VCaP (cell line): Measurements from ENCODE around the gene SETD3.
A peak's percentile ranks its signal among the peaks of the same experiment; 100 is the strongest.

ENCODE experiments used
- H3K27ac ChIP-seq: fragments of 450-650 bp; 2 replicates; pipeline ENCODE4 v1.5.1; 2017
- CTCF ChIP-seq: fragments of 450-650 bp; conservative IDR thresholded peaks from 2 replicates; pipeline ENCODE4 v1.5.1; 2017; ENCODE audit warnings: mild to moderate bottlenecking, moderate library complexity

The SETD3 gene

DNA sequence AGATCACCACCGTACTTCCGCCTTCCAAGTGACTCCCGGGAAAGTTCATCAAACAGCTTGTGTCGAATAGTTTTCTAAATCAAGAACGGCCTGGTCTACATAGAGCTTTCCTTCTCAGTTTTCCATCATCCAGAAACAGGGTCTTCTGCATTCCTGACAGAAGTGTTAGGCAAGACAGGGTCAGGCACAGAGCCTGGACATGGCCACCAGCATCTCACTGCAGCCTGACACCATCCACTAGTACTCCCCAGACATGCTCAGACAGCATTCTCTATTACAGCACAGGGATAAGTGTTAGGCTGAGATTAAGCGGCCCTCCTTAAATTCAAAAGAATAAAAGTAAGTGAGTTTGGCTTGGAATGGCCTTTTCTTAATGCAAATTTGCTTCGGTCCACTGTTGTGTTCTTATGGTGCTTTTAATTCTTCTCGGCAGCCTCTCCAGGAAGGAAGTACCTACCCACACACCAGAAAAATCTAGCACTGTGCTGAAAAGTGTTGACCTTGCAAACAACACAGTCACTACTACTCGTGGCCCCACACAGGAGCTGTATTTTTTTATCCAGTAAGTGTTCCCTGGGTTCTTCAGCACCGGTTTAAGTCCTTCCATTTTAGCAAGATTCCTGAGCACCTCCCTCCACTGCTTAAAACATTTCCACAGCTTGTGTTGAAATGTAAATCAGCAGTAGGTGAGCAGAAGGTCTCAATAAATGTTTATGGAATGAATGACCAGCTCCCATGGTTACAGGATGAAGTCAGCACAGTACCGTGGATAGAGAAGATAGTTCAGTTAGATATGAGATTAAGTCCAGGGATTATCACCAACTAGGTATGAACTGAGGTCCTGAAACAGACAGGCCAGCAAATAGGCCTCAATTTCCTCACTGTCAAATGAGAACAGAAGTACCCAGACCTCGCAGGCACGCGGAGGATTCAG lies 44.1 kb downstream of the SETD3 start:
- no peak overlapping the region for H3K27ac ChIP-seq
- no peak for TF ChIP-seq CTCF

GRCh38 chr14:99435327-99435726 lies 45.3 kb downstream of the SETD3 start:
- H3K27ac ChIP-seq = no peak overlapping the region
- TF ChIP-seq CTCF = no peak

DNA sequence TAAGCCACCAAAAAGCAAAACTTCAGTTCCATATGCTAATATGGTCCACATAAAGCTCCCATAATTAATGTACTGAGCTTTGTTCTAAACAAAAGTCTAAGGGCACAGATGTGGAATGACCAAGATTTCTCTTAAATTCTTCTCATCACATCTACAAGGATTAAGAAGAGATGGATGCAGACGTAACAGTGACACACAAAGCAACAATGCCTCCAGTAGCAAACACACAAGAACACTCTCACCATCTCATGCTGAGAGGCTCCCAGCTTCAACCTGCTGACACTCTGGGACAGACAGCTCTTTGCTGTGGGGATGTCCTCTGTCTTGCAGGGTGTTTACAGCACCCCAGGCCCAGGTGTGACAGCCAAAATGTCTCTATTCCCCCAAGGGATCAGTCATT lies 48.2 kb downstream of the SETD3 start:
- H3K27ac ChIP-seq = no peak overlapping the region
- TF ChIP-seq CTCF = no peak

DNA sequence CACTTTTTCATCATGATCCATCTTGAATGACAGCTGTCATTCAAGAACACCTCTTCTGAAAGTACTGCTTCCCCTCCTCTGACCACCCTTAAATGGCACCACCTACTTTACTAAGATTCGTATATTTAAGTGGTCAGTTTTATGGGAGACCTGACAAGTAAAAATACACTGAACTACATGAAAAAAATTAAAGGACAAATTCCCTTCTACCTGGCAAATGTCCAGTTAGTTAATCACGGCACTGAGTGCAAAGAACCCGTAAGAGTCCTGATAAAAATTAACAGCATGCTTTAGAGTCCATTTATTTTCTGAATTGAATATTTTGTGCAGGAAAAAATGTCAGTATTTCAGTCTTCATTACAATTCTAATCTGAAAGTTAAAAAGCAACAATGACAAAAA lies 48.7 kb downstream of the SETD3 start:
- no peak for TF ChIP-seq CTCF
- H3K27ac ChIP-seq = no peak overlapping the region

GRCh38 chr14:99430491-99430890 lies 50.2 kb downstream of the SETD3 start:
- peak; percentile 55 for TF ChIP-seq CTCF
- H3K27ac ChIP-seq = no peak overlapping the region

GRCh38 chr14:99427632-99428300 lies 52.9 kb downstream of the SETD3 start:
- H3K27ac ChIP-seq = no peak overlapping the region
- TF ChIP-seq CTCF = no peak

DNA sequence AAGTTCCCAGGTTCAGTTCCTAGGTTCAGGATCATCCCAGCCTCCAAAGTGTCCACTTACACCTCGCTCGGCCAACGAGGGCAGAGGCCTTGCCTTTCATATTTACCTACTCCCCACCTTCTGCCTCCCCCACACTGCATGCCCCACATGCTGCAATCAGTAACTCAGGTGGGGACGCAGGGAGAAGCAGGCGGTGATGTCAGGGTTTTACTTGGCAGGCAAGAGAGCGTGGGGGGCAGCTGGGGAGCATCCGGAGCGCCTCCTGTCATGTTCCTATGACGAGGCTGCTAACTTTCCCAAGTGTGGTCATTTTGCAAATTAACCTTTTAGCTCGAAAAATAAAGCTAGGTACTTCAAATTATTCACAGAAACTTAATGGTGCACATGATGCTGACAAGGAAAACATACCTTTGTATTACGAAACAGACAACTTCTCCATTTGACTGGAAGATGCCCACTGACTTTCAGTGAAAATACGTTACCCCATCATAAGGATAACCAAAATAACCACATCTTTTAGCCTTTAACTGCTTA lies 53.8 kb downstream of the SETD3 start:
- TF ChIP-seq CTCF = no peak
- no peak overlapping the region for H3K27ac ChIP-seq
